Loucy (cell line): ENCODE data around the gene RBBP8.

Source experiments
- EZH2phosphoT487 ChIP-seq: fragments of 200-600 bp; IDR thresholded peaks from 2 replicates; pipeline ENCODE4 v1.6.1; 2018; ENCODE audit warnings: antibody characterized with exemption, mild to moderate bottlenecking, moderate library complexity, borderline replicate concordance
- TF ChIP-seq, protein P1 (sequence below): fragments of 200-600 bp; sonication (generic); conservative IDR thresholded peaks from 2 replicates; pipeline ENCODE4 v1.5.1; 2014; ENCODE audit warnings: mild to moderate bottlenecking, antibody characterized with exemption, low read length

DNA sequence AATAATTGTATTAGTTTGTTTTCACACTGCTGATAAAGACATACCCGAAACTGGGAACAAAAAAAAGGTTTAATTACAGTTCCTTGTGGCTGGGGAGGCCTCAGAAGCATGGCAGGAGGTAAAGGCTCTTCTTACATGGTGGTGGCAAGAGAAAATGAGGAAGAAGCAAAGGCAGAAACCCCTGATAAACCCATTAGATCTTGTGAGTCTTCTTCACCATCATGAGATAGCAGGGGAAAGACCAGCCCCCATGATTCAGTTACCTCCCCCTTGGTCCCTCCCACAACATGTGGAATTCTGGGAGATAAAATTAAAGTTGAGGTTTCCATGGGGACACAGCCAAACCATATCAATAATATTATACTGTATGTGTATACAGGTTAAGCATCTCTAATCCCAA, 128.9 kb downstream of the RBBP8 start:
- TF ChIP-seq, protein P1, sequence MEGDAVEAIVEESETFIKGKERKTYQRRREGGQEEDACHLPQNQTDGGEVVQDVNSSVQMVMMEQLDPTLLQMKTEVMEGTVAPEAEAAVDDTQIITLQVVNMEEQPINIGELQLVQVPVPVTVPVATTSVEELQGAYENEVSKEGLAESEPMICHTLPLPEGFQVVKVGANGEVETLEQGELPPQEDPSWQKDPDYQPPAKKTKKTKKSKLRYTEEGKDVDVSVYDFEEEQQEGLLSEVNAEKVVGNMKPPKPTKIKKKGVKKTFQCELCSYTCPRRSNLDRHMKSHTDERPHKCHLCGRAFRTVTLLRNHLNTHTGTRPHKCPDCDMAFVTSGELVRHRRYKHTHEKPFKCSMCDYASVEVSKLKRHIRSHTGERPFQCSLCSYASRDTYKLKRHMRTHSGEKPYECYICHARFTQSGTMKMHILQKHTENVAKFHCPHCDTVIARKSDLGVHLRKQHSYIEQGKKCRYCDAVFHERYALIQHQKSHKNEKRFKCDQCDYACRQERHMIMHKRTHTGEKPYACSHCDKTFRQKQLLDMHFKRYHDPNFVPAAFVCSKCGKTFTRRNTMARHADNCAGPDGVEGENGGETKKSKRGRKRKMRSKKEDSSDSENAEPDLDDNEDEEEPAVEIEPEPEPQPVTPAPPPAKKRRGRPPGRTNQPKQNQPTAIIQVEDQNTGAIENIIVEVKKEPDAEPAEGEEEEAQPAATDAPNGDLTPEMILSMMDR, result no peak
- TF ChIP-seq EZH2phosphoT487, result no peak
